Measurements from ENCODE around the gene COPB1.

- TF ChIP-seq CTCF (IDR thresholded peaks at IDR 0.05) (no peak), POLR2AphosphoS5 (IDR thresholded peaks at IDR 0.05) (no peak), POLR2A (IDR thresholded peaks at IDR 0.05) (no peak), EP300 (IDR thresholded peaks at IDR 0.05) (no peak)
These were observed 43.8 kb downstream of the COPB1 start for GRCh38 chr11:14455648-14456430.
